ENCODE measurements around the gene CAPN9.

GRCh38 chr1:230828421-230828820 lies 81.2 kb downstream of the CAPN9 start:
- TF ChIP-seq CTCF (IDR thresholded peaks at IDR 0.05), result no peak
- TF ChIP-seq POLR2A (IDR thresholded peaks at IDR 0.05), result no peak

All from adrenal gland (tissue), 5 donors.